PC-9 (cell line): ENCODE results near the gene MED6. TPM values are rescaled to one million over a fixed set of nuclear protein-coding genes. Genes with fewer than 3 reads are reported as not detected.

Experiments
- BruUV-seq: library from RNA; stranded (reverse); fragments of 400-500 nt; replicated peaks from 2 replicates; lab custom pipeline; 2021; lab: Mats Ljungman, UMichigan
- CTCF ChIA-PET: fragments of 300-600 bp; sonication (Branson Sonifier 250); formaldehyde crosslinking; loops from one replicate; lab custom pipeline; 2022; ENCODE audit warnings: antibody characterized with exemption; lab: Charles Lee
- POLR2A ChIA-PET: fragments of 300-600 bp; sonication (Branson Sonifier 250); formaldehyde crosslinking; loops from one replicate; lab custom pipeline; 2022; ENCODE audit warnings: antibody characterized with exemption; ENCODE audit not compliant: unreplicated experiment; lab: Charles Lee
- DNase-seq, 2 experiments: peaks; one replicate each; pipeline versions ENCODE4 v3.0.0 to v3.0.0-alpha.2; 2015 to 2022; ENCODE audit warnings: mixed read lengths in 1 of 2
- H2AFZ ChIP-seq: fragments of 200-600 bp; sonication (generic); 2 replicates; pipeline ENCODE4 v1.8.1; 2017; ENCODE audit warnings: antibody characterized with exemption
- H3F3A ChIP-seq: fragments of 200-600 bp; sonication (generic); 2 replicates; pipeline ENCODE4 v1.8.1; 2017; ENCODE audit warnings: antibody characterized with exemption, mild to moderate bottlenecking, low read depth; ENCODE audit not compliant: insufficient read depth
- H3K27ac ChIP-seq: fragments of 200-600 bp; sonication (generic); 2 replicates; pipeline ENCODE4 v1.6.1; 2016; ENCODE audit warnings: mixed run types
- H3K27me3 ChIP-seq: fragments of 200-600 bp; sonication (generic); 2 replicates; pipeline ENCODE4 v1.6.1; 2016; ENCODE audit warnings: low read depth, mixed run types; ENCODE audit not compliant: insufficient read depth
- H3K36me3 ChIP-seq: fragments of 200-600 bp; sonication (generic); 2 replicates; pipeline ENCODE4 v1.6.1; 2016; ENCODE audit warnings: low read depth, mixed run types
- H3K4me1 ChIP-seq: fragments of 200-600 bp; sonication (generic); replicated peaks from 2 replicates; pipeline ENCODE4 v1.6.1; 2016; ENCODE audit warnings: mixed run types; ENCODE audit not compliant: insufficient read depth
- H3K4me2 ChIP-seq: fragments of 200-600 bp; sonication (generic); 2 replicates; pipeline ENCODE4 v1.6.1; 2017; ENCODE audit warnings: mixed run types
- H3K4me3 ChIP-seq: fragments of 200-600 bp; sonication (generic); 2 replicates; pipeline ENCODE4 v1.6.1; 2016; ENCODE audit warnings: mixed run types
- H3K79me2 ChIP-seq: fragments of 200-600 bp; sonication (generic); 2 replicates; pipeline ENCODE4 v1.6.1; 2017; ENCODE audit warnings: low read depth, mixed run types
- H3K9me2 ChIP-seq: fragments of 200-600 bp; sonication (generic); 2 replicates; pipeline ENCODE4 v1.8.1; 2017; ENCODE audit warnings: mild to moderate bottlenecking; ENCODE audit not compliant: insufficient read depth
- H3K9me3 ChIP-seq: fragments of 200-600 bp; sonication (generic); 2 replicates; pipeline ENCODE4 v1.8.1; 2016; ENCODE audit warnings: low read depth; ENCODE audit not compliant: insufficient read depth
- H4K20me1 ChIP-seq: fragments of 200-600 bp; sonication (generic); 2 replicates; pipeline ENCODE4 v1.8.1; 2017; ENCODE audit not compliant: insufficient read depth
- EZH2 ChIP-seq: fragments of 200-600 bp; sonication (generic); IDR thresholded peaks from 2 replicates; pipeline ENCODE4 v1.8.0; 2017; ENCODE audit warnings: antibody characterized with exemption, low read depth
- intact Hi-C: fragments of 100-400 bp; cut with micrococcal nuclease; formaldehyde crosslinking; loops from one replicate; pipeline ENCODE4 v1.10.0; 2022; ENCODE audit not compliant: unreplicated experiment
- total RNA-seq: library from RNA; stranded (reverse); gene quantifications from 2 replicates; pipeline ENCODE4 v1.2.3, GENCODE V29; 2021
- TF ChIP-seq, protein P1 (sequence below): fragments of 200-600 bp; sonication (generic); conservative IDR thresholded peaks from 2 replicates; pipeline ENCODE4 v1.6.1; 2017; ENCODE audit warnings: mixed run types, antibody characterized with exemption, mild to moderate bottlenecking, moderate library complexity

The MED6 gene
- total RNA-seq, 1 experiment from 2014 or later: 58.2 TPM

DNA sequence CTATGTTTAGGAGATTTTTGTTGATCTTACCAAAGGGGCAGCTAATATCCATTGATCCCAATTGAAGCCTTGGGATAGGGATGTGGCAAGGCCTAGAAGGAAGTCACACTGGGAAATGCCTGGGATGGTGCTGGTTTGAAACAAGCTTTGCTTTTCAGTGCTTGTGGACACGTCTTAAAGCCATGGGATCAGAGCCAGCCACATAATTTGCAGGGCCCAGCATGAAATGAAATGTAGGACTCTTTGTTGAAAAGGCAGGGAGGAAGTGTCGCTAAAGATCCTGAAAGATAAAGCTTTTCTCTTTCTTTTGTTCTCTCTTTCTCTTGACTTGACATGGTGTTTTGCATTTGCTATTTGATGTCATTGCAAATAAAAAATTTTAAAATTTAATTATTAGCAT lies 46.2 kb upstream of the MED6 start:
- H2AFZ ChIP-seq: no peak overlapping the region
- H3K79me2 ChIP-seq: no peaks in the 10 kb centered on the region
- no TSS peak for BruUV-seq
- no peaks in the 10 kb centered on the region for H4K20me1 ChIP-seq
- POLR2A ChIA-PET: no interaction called here
- DNase-seq: no peak
- H3K9me3 ChIP-seq: peaks cover 5% of the 10 kb centered on the region; the same call in 1 of the 2 replicates
- H3K4me1 ChIP-seq: peaks cover 20% of the 10 kb centered on the region
- no peak overlapping the region for H3K4me3 ChIP-seq
- no peak overlapping the region for H3K4me2 ChIP-seq
- no peaks in the 10 kb centered on the region for H3K9me2 ChIP-seq
- no peaks in the 10 kb centered on the region for H3K27me3 ChIP-seq
- CTCF ChIA-PET: no interaction called here
- no peaks in the 10 kb centered on the region for H3K36me3 ChIP-seq
- TF ChIP-seq EZH2: no peak
- TF ChIP-seq, protein P1, sequence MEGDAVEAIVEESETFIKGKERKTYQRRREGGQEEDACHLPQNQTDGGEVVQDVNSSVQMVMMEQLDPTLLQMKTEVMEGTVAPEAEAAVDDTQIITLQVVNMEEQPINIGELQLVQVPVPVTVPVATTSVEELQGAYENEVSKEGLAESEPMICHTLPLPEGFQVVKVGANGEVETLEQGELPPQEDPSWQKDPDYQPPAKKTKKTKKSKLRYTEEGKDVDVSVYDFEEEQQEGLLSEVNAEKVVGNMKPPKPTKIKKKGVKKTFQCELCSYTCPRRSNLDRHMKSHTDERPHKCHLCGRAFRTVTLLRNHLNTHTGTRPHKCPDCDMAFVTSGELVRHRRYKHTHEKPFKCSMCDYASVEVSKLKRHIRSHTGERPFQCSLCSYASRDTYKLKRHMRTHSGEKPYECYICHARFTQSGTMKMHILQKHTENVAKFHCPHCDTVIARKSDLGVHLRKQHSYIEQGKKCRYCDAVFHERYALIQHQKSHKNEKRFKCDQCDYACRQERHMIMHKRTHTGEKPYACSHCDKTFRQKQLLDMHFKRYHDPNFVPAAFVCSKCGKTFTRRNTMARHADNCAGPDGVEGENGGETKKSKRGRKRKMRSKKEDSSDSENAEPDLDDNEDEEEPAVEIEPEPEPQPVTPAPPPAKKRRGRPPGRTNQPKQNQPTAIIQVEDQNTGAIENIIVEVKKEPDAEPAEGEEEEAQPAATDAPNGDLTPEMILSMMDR: no peak
- intact Hi-C loops: no loop called here
- no peaks in the 10 kb centered on the region for H3F3A ChIP-seq
- no peak overlapping the region for H3K27ac ChIP-seq

DNA sequence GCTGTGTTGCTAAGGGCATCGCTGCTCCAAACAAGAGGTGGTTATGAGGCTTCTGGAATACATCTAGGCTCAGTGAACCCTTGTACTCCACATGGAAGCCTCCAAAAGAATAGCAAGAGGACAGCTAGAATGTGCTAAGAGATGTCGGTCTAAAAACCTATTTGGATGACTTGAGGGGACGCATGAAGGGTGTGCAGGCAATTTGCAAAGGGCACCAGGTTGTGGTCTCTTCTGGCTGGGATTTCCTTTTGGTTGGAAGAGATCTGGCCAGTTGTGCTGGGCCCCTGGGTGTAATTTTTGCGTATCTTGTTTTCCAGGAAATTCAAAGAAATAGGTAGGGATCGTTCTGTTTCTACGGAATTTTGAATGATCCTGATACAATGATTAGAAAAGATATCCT lies 45.4 kb upstream of the MED6 start:
- Histone ChIP-seq H3K4me1 (peaks cover 21% of the 10 kb centered on the region), H2AFZ (no peak overlapping the region), H3K9me2 (no peaks in the 10 kb centered on the region), H3K4me2 (no peak overlapping the region), H3K4me3 (no peak overlapping the region), H3K27ac (no peak overlapping the region), H3F3A (0 out of 2 replicates have a peak, but pooled peaks cover under 1% of the 10 kb centered on the region), H3K79me2 (no peaks in the 10 kb centered on the region), H3K9me3 (peaks cover 5% of the 10 kb centered on the region; the same call in 1 of the 2 replicates), H3K27me3 (no peaks in the 10 kb centered on the region), H4K20me1 (no peaks in the 10 kb centered on the region), H3K36me3 (no peaks in the 10 kb centered on the region)
- TF ChIP-seq, protein P1: no peak
- no peak for TF ChIP-seq EZH2
- intact Hi-C loops: no loop called here
- POLR2A ChIA-PET: no interaction called here
- DNase-seq: no peak
- BruUV-seq: no TSS peak
- CTCF ChIA-PET: no interaction called here

DNA sequence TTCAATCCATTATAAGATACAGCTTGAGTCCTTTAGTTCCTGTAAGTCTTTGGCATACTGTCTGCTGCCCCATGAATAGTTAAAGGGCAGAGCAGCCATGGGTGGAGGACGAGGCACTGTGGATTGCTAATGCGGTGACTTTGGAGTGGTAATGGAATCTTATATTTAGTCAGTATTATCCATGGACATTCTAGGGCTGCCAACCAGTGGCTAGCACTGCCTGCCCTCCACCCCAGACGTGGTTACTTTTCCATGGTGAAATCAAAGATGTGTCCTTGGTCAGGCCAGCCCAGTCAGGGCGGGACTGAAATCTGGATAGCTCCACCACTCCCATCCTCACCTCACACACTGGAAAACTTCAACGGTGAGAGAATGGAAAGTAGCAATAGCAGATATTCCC lies 43.5 kb upstream of the MED6 start:
- BruUV-seq: no TSS peak
- intact Hi-C loops: no loop called here

More for the DNA sequence above, 43.5 kb upstream of the MED6 start:
- no peaks in the 10 kb centered on the region for H3K79me2 ChIP-seq
- no peaks in the 10 kb centered on the region for H3K27me3 ChIP-seq
- no peak overlapping the region for H3K27ac ChIP-seq
- H3K9me2 ChIP-seq: no peaks in the 10 kb centered on the region
- peaks cover 22% of the 10 kb centered on the region for H3K4me1 ChIP-seq
- DNase-seq: no peak
- ChIA-PET POLR2A (no interaction called here), CTCF (no interaction called here)
- H2AFZ ChIP-seq: no peak overlapping the region
- H3K36me3 ChIP-seq: no peaks in the 10 kb centered on the region
- peaks cover 7% of the 10 kb centered on the region; the same call in 1 of the 2 replicates for H3F3A ChIP-seq
- H3K4me2 ChIP-seq: peak overlapping the region; percentile 93
- peaks cover 5% of the 10 kb centered on the region; the same call in 1 of the 2 replicates for H3K9me3 ChIP-seq
- H4K20me1 ChIP-seq: no peaks in the 10 kb centered on the region
- TF ChIP-seq EZH2: no peak
- TF ChIP-seq, protein P1: no peak
- no peak overlapping the region for H3K4me3 ChIP-seq
